Activated CD8-positive, alpha-beta memory T cell treated with anti-CD3 and anti-CD28 coated beads, Interleukin-2, amount 10 ng/mL, durations not matched to agents 7 days and 5 days (primary cell): ENCODE measurements around the gene PPARG. TPM values are rescaled to one million over a fixed set of nuclear protein-coding genes. Genes with fewer than 3 reads are reported as not detected.
"Not testable (repeated sequence)": the region's sequence is repeated elsewhere in the genome, so short reads cannot be mapped to it uniquely, and the experiment has no call there.

Experiments used
- ATAC-seq: fragments of 150-1000 bp; cut with Tn5 transposase; one replicate; pipeline ENCODE4 v1.10.0; 2021; ENCODE audit warnings: moderate library complexity
- CTCF ChIA-PET: fragments of 350-600 bp; sonication (Branson Sonifier 250); formaldehyde crosslinking; loops from one replicate; lab custom pipeline; 2021; ENCODE audit warnings: antibody characterized with exemption; lab: Charles Lee
- DNase-seq: peaks from one replicate; pipeline ENCODE4 v3.0.0-alpha.2; 2020
- H3K27ac Mint-ChIP-seq: one replicate; pipeline ENCODE4 v1.8.0; 2021; ENCODE audit warnings: mild to moderate bottlenecking, mixed read lengths
- H3K27me3 Mint-ChIP-seq: one replicate; pipeline ENCODE4 v1.8.0; 2021; ENCODE audit warnings: mixed read lengths
- H3K36me3 Mint-ChIP-seq: one replicate; pipeline ENCODE4 v1.8.0; 2021; ENCODE audit warnings: mild to moderate bottlenecking, mixed read lengths
- H3K4me1 Mint-ChIP-seq: one replicate; pipeline ENCODE4 v1.8.0; 2021; ENCODE audit warnings: mixed read lengths
- H3K4me3 Mint-ChIP-seq: one replicate; pipeline ENCODE4 v1.8.0; 2021; ENCODE audit warnings: mild to moderate bottlenecking, moderate library complexity, mixed read lengths
- H3K9me3 Mint-ChIP-seq: one replicate; pipeline ENCODE4 v1.8.0; 2022; ENCODE audit warnings: low read depth, mixed read lengths
- total RNA-seq, 2 experiments: library from RNA; stranded (reverse); gene quantifications; one replicate each; pipeline ENCODE4 v1.2.3, GENCODE V29; 2021

The PPARG gene
- total RNA-seq = 1 to 10 TPM in 1 of 2 experiments, under 1 TPM in 1; 0.18 to 2.8 TPM

GRCh38 chr3:12288182-12289129, at the start of gene PPARG:
Gene PPARG, plus strand, starts transcription at chr3:12289070. Its CDS starts 90,642 bp downstream, at chr3:12379712.
- DNase-seq (no peak), ATAC-seq (peak; percentile 27)
- CTCF ChIA-PET = no interaction called here
- H3K27me3 Mint-ChIP-seq = peaks cover 73% of the 10 kb centered on the region
- peaks cover 1% of the 10 kb centered on the region for H3K36me3 Mint-ChIP-seq
- no peak within 1 kb of the TSS for H3K27ac Mint-ChIP-seq
- peak within 1 kb of the TSS; percentile 38 for H3K4me3 Mint-ChIP-seq
- peaks cover 2% of the 10 kb centered on the region for H3K4me1 Mint-ChIP-seq
- H3K9me3 Mint-ChIP-seq = no peaks in the 10 kb centered on the region

- DNase-seq = no peak
- peaks cover 23% of the 10 kb centered on the region for H3K27me3 Mint-ChIP-seq
- no peaks in the 10 kb centered on the region for H3K36me3 Mint-ChIP-seq
- no peak overlapping the region for H3K27ac Mint-ChIP-seq
- no peaks in the 10 kb centered on the region for H3K4me1 Mint-ChIP-seq
- no peaks in the 10 kb centered on the region for H3K9me3 Mint-ChIP-seq
- CTCF ChIA-PET = no interaction called here
- H3K4me3 Mint-ChIP-seq = no peak overlapping the region
- no peak for ATAC-seq
These were observed 49.6 kb upstream of the PPARG start for GRCh38 chr3:12239301-12239700.

GRCh38 chr3:12242772-12243171, 46.1 kb upstream of the PPARG start:
- Mint-ChIP-seq H3K4me3 (no peak overlapping the region), H3K27me3 (peaks cover 30% of the 10 kb centered on the region), H3K27ac (no peak overlapping the region), H3K4me1 (peaks cover 11% of the 10 kb centered on the region), H3K9me3 (peaks cover 3% of the 10 kb centered on the region), H3K36me3 (no peaks in the 10 kb centered on the region)
- no peak for ATAC-seq
- CTCF ChIA-PET = no interaction called here
- no peak for DNase-seq

GRCh38 chr3:12246497-12247163, 42.2 kb upstream of the PPARG start:
- Mint-ChIP-seq H3K27me3 (peaks cover 29% of the 10 kb centered on the region), H3K36me3 (peaks cover 1% of the 10 kb centered on the region), H3K9me3 (peaks cover 10% of the 10 kb centered on the region), H3K4me1 (peaks cover 11% of the 10 kb centered on the region), H3K4me3 (no peak overlapping the region), H3K27ac (no peak overlapping the region)
- CTCF ChIA-PET = interaction anchor here (1.3 kb wide), 1 partner anchor 11 kb away, joined by 3 read pairs; no protein-coding TSS in a partner anchor
- ATAC-seq = no peak
- DNase-seq = no peak

GRCh38 chr3:12247411-12247810, 41.5 kb upstream of the PPARG start:
- Mint-ChIP-seq H3K36me3 (peaks cover 1% of the 10 kb centered on the region), H3K4me3 (no peak overlapping the region), H3K9me3 (peaks cover 10% of the 10 kb centered on the region), H3K27ac (no peak overlapping the region), H3K27me3 (peaks cover 29% of the 10 kb centered on the region), H3K4me1 (peaks cover 11% of the 10 kb centered on the region)
- ATAC-seq = no peak
- DNase-seq = no peak
- CTCF ChIA-PET = interaction anchor here (1.3 kb wide), 1 partner anchor 12 kb away, joined by 3 read pairs; no protein-coding TSS in a partner anchor

GRCh38 chr3:12249519-12249918, 39.4 kb upstream of the PPARG start:
- peaks cover 11% of the 10 kb centered on the region for H3K4me1 Mint-ChIP-seq
- no peak for ATAC-seq
- peaks cover 1% of the 10 kb centered on the region for H3K36me3 Mint-ChIP-seq
- H3K27me3 Mint-ChIP-seq = peaks cover 37% of the 10 kb centered on the region
- CTCF ChIA-PET = no interaction called here
- no peak for DNase-seq
- peaks cover 10% of the 10 kb centered on the region for H3K9me3 Mint-ChIP-seq
- H3K27ac Mint-ChIP-seq = no peak overlapping the region
- H3K4me3 Mint-ChIP-seq = no peak overlapping the region

- no peak for DNase-seq
- ATAC-seq = no peak
- peaks cover 1% of the 10 kb centered on the region for H3K36me3 Mint-ChIP-seq
- H3K9me3 Mint-ChIP-seq = peaks cover 7% of the 10 kb centered on the region
- no peak overlapping the region for H3K4me3 Mint-ChIP-seq
- H3K4me1 Mint-ChIP-seq = no peaks in the 10 kb centered on the region
- no peak overlapping the region for H3K27ac Mint-ChIP-seq
- peaks cover 15% of the 10 kb centered on the region for H3K27me3 Mint-ChIP-seq
- CTCF ChIA-PET = interaction anchor here (1.4 kb wide), 1 partner anchor 77 kb away, joined by 3 read pairs; no protein-coding TSS in a partner anchor
These were observed 36.0 kb upstream of the PPARG start for GRCh38 chr3:12252889-12253288.

GRCh38 chr3:12253516-12254343, 35.1 kb upstream of the PPARG start:
- H3K4me3 Mint-ChIP-seq = no peak overlapping the region
- DNase-seq (no peak), ATAC-seq (no peak)
- H3K4me1 Mint-ChIP-seq = no peaks in the 10 kb centered on the region
- no peak overlapping the region for H3K27ac Mint-ChIP-seq
- H3K9me3 Mint-ChIP-seq = peaks cover 7% of the 10 kb centered on the region
- CTCF ChIA-PET = interaction anchor here (1.4 kb wide), 1 partner anchor 78 kb away, joined by 3 read pairs; no protein-coding TSS in a partner anchor
- peaks cover 22% of the 10 kb centered on the region for H3K27me3 Mint-ChIP-seq
- H3K36me3 Mint-ChIP-seq = peaks cover 1% of the 10 kb centered on the region

- Mint-ChIP-seq H3K27ac (no peak overlapping the region), H3K4me1 (no peaks in the 10 kb centered on the region), H3K36me3 (no peaks in the 10 kb centered on the region), H3K9me3 (no peaks in the 10 kb centered on the region), H3K27me3 (peaks cover 26% of the 10 kb centered on the region), H3K4me3 (no peak overlapping the region)
- CTCF ChIA-PET = interaction anchor here (1.0 kb wide), 1 partner anchor 224 kb away, joined by 3 read pairs; no protein-coding TSS in a partner anchor
- no peak for ATAC-seq
- DNase-seq = no peak
These were observed 33.5 kb upstream of the PPARG start for GRCh38 chr3:12255393-12255792.

GRCh38 chr3:12258911-12259310, 30.0 kb upstream of the PPARG start:
- Mint-ChIP-seq H3K36me3 (no peaks in the 10 kb centered on the region), H3K27me3 (peaks cover 22% of the 10 kb centered on the region), H3K4me1 (no peaks in the 10 kb centered on the region), H3K9me3 (no peaks in the 10 kb centered on the region), H3K27ac (no peak overlapping the region), H3K4me3 (no peak overlapping the region)
- DNase-seq (no peak), ATAC-seq (no peak)
- CTCF ChIA-PET = no interaction called here

GRCh38 chr3:12262173-12262572, 26.7 kb upstream of the PPARG start:
- CTCF ChIA-PET = interaction anchor here (1.2 kb wide), 1 partner anchor 11 kb away, joined by 3 read pairs; no protein-coding TSS in a partner anchor
- not testable (repeated sequence) for DNase-seq, H3K36me3 Mint-ChIP-seq, H3K27ac Mint-ChIP-seq, H3K4me3 Mint-ChIP-seq, ATAC-seq, H3K9me3 Mint-ChIP-seq, H3K4me1 Mint-ChIP-seq
- peaks cover 30% of the 10 kb centered on the region for H3K27me3 Mint-ChIP-seq

- H3K9me3 Mint-ChIP-seq = no peaks in the 10 kb centered on the region
- ATAC-seq (no peak), DNase-seq (no peak)
- no peak overlapping the region for H3K27ac Mint-ChIP-seq
- H3K27me3 Mint-ChIP-seq = peaks cover 20% of the 10 kb centered on the region
- H3K4me1 Mint-ChIP-seq = no peaks in the 10 kb centered on the region
- H3K36me3 Mint-ChIP-seq = no peaks in the 10 kb centered on the region
- CTCF ChIA-PET = no interaction called here
- H3K4me3 Mint-ChIP-seq = no peak overlapping the region
These were observed 23.4 kb upstream of the PPARG start for GRCh38 chr3:12265508-12265907.

- CTCF ChIA-PET = no interaction called here
- no peak for DNase-seq
- Mint-ChIP-seq H3K4me3 (no peak overlapping the region), H3K36me3 (no peaks in the 10 kb centered on the region), H3K27ac (no peak overlapping the region), H3K27me3 (peaks cover 20% of the 10 kb centered on the region), H3K4me1 (no peaks in the 10 kb centered on the region), H3K9me3 (no peaks in the 10 kb centered on the region)
- ATAC-seq = no peak
These were observed 22.8 kb upstream of the PPARG start for GRCh38 chr3:12266038-12266437.
